Hypothalamus (tissue), 51 donors: ENCODE measurements around the gene CHAC2.
"Not testable (repeated sequence)": the region's sequence is repeated elsewhere in the genome, so short reads cannot be mapped to it uniquely, and the experiment has no call there.

Experiments used
- DNase-seq, 51 donors: peaks; one replicate each; lab custom pipeline; 2025; lab: John Stamatoyannopoulos, UW

CHAC2 gene

DNA sequence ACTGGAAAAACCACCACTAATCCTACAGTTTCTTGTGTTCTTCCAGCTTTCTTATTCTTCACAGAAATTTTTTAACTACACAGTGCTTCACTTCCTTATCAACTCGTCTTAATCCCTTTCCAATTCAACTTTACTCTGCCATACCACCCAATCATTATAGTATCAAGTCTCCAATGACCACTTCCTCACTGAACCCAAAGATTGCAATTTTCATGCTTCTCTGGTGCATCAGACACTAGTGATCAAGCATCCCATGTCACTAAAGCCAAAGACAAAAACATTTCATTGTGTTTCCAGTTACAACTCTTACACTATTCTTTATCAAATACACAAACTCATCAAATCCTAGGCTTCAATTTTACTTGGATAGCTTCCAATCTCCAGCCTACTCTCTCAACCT lies 9.5 kb downstream of the CHAC2 start:
- DNase-seq: no peak

DNA sequence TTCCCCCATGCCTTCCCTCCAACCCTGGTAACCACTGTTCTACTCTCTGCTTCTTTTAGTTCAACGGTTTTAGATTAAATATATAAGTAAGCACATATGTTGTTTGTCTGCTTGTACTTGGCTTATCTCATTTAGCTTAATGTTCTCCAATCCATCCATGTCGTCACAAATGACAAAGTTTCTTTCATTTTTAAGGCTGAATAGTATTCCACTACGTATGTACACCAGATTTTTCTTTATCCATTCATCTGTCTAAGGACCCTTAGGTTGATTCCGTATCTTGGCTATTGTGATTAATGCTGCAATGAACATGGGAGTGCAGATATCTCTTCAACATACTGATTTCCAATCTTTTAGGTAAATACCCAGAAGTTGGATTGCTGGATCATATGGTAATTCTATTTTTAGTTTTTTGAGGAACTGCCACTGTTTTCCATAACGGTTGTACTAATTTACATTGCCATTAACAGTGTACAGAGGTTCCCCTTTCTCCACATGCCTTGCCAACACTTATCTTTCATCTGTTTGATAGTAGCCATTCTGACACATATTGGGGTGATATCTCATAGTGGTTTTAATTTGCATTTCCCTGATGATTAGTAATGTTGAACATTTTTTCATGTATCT lies 11.0 kb downstream of the CHAC2 start:
- DNase-seq: no peak

DNA sequence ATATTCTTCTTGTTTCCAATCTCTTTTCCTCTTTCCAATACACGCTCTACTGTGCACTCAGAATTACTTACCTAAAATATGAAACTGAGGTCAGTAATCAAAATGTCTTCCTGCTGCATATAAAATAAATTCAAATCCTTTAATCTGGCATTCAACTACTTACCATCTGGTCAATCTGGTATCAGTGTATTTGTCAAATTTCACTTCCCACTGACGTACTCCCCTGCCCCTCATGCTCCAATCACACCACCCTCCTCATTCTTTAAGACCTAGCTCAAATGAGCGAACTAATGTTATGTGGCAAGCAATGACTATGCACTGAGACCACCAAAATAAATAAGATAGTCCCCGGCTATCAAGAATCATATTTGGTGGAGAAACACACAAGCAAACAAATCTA lies 12.5 kb downstream of the CHAC2 start:
- no peak for DNase-seq

DNA sequence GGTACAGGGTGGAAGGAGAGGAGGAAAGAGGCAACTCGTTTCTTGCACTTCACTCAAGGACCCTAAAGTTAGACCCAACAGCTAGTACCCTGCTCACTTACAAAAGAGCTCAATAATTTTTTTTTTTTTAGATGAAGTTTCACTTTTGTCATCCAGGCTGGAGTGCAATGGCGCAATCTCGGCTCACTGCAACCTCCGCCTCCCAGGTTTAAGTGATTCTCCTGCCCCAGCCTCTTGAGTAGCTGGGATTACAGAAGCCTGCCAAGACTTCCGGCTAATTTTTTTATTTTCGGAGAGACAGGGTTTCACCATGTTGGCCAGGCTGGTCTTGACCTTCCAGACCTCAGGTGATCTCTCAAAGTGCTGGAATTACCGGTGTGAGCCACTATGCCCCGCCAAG lies 15.1 kb downstream of the CHAC2 start:
- DNase-seq: no peak

DNA sequence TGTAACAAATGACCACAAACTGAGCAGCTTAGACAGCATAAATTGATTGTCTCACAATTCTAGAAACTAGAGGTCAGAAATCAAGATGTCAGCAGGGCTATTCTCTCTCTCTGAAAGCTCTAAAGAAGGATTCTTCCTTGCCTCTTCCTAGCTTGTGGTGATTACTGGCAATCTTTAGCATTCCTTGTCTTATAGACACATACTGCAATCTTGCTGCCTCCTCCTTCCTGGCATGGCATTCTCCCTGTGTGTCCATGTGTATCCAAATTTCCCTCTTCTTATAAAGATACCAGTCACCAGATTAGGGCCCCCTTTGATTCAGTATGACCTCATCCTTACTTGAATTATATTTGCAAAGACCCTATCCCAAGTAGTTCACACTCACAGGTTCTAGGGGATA lies 16.8 kb downstream of the CHAC2 start:
- DNase-seq: no peak

DNA sequence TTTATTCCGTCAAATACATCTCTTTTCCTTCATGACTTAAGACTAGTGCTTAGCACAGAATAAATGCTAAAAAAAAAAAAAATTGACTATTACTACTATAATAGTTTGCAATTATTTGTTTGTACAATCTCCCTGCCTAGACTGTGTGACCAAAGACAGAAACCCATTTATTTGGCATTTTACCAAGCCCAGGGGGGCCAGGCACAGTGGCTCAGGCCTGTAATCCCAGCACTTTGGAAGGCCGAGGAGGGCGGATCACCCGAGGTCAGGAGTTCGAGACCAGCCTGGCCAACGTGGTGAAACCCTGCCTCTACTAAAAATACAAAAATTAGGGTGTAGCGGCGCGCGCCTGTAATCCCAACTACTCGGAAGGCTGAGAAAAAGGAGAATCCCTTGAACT lies 17.8 kb downstream of the CHAC2 start:
- peak in 1 of 51 donors; percentile 2 for DNase-seq

DNA sequence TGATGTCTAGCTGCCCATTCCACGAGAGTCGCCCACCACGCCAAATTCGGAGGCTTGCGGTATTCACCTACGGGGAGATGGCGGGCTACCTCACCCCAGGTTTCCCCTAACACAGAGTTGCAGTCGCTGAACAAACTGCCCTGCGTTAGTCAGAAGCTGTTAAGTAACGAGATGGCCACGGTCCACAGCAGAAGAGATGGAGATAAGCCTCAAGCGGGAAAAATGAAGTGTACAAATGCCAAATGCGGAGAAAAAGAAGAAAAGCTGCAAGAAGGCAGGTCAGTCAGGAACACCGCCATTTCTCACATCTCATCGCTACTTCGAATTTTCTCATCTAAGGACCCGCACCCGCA lies 18.7 kb downstream of the CHAC2 start:
- DNase-seq: peak in 6 of 51 donors; percentile 5 to 75 (median 40)

DNA sequence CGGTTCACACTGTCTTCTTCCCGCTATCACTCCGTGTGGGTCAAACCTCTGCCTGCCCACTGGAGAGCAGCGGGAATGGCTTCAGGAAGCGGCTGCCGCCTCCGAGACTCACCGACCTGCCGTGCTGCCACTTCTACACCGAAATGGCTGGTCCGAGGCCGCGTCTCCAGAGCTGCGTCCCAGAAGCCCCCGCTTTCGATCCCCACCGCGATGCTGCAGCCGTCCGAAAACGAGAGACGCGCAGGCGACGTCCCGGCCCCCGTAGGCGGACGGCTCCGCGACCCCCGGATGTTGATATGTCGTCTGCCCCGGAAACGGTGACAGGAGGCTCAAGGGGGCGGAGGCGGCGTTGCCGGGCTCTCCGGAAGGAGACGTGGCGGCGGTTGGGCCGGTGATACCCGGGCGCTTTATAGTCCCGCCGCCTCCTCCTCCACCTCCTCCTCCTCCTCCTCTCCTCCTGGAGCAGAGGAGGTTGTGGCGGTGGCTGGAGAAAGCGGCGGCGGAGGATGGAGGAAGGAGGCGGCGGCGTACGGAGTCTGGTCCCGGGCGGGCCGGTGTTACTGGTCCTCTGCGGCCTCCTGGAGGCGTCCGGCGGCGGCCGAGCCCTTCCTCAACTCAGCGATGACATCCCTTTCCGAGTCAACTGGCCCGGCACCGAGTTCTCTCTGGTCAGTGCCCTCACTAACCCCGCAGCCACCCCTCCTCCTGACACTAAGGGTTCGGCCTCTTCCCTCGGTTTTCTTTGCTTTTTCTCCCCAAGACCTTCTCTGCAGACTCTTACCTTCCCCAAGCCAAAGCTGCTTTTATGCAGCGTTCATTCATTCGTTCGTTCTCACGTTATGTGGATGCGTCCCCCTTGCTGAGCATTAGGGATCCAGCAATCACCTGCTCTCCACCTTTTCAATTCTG lies 19.4 kb downstream of the CHAC2 start, which contains the start of the genes ASB3 and ERLEC1:
ASB3 (minus strand) TSS at position 249 of the 909 bp plus-strand sequence. CDS start 21,381 bp downstream, outside the sequence.
ERLEC1 (plus strand) TSS at position 340 of the 909 bp plus-strand sequence; CDS start at position 507, 167 bp downstream.
- DNase-seq: peak; percentile 56 to 93 (median 87)

DNA sequence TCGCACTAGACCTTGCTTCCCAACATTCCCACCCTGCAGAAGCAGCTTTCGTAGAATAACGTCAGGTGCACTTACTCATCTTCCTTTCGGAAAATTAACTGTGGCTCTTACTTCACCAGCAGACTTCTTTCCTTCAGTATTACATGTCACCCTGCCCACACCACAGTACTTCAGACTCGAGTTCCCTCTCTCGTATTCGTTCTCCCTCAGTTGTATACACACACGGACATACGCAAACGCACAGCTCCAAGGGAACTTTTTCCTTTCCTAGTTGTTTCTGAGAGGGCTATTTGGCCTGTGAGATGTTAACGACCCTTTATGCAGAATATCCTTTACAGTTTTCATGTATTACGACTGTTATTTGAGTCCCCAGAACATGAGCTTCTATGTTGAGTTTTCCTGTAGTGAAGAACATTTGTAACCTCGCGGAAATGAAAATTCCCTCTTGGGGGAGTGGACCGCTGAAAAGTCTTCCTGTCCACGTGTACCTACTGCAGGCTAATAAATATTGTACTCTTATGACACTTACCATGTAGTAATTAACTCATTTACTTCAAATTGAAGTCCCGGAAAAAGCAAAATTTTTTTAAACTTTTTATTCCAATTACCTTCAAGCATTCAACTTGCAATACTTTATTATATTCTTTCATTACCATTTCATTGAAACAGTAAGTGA lies 20.1 kb downstream of the CHAC2 start:
- peak in 1 of 51 donors; percentile 54 for DNase-seq

DNA sequence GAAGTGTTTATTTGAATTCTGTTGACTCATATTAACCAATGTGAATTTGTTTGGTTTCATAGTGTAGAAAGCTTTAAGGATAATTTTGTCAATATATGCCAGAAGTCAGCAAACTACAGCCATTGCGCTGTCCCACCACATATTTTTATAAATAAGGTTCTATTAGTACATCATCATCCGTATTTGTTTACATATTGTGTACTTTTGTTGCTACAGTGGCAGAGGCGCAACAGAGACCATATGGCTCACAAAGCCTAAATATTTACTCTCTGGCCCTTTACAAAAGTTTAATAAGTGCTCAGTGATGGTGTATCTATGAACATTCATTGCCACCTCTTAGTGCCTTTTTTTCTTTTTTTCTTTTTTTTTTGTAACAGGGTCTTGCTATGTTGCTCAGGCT lies 25.7 kb downstream of the CHAC2 start:
- no peak for DNase-seq

DNA sequence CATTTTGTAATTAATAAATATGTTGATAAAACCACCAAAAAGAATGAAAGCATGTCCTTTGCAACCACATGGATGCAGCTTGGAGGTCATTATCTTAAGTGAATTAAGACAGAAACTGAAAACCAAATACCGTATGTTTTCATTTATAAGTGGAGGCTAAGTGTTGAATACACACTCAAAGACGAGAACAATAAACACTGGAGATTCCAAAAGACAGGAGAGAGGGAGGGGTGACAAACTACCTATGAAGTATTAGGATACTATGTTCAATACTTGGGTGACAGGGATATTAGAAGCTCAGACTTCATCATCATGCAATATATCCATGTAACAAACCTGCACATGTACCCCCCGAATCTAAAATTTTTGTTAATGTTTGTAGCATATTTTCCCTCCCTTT lies 26.2 kb downstream of the CHAC2 start:
- DNase-seq: no peak

DNA sequence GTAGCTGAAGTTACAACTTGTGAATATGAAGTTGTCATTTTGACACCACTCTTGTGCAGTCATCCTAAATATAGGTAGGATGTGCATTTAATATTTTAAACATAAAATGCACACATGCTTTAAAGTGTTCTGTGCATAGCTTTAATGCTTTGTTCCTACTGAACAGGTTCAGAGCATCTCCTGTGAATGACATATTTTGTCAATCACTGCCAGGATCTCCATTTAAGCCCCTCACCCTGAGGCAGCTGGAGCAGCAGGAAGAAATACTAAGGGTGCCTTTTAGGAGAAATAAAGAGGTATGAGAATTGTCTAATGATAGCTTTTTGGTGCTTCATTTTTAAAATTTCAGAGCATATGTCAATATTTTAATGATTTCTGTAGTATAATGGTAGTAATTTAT lies 33.9 kb downstream of the CHAC2 start:
- no peak for DNase-seq

DNA sequence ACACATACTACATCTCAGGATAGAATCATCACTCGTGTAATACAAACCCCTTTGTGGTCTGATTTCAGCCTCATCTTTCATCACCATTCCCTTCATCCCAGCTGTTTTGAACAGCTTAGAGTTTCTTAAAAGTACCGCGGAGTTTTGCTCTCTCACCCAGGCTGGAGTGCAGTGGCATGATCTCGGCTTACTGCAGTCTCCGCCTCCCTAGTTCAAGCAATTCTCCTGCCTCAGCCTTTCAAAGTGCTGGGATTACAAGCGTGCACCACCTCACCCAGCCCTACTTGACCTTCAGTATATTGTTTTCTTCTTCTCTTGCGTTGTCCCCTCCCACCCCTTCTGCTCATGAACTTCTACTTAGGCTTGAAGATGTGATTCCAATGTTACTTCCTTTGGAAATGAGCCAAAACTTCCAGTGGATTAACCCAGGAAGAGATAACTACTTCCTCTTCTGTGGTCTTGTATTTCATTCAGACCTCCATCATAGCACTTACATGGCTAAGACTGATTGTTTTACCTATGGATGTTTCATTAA lies 35.1 kb downstream of the CHAC2 start:
- no peak for DNase-seq

DNA sequence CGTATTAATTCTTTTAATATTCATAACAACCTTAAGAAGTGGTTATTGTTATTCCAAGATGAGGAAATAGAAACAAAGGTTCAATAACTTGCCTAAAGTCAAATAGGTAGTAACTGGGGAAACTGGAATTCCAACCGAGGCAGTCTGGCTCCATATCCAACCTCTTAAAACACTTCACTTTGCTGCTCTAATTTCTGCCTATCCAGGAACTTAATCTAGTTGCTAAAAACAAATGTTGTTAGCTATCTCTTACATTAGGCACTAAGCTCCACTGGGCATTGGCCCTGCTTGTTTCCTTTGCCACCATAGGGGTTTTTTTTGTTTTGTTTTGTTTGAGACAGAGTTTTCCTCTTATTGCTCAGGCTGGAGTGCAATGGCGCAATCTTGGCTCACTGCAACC lies 44.0 kb downstream of the CHAC2 start:
- DNase-seq: no peak

DNA sequence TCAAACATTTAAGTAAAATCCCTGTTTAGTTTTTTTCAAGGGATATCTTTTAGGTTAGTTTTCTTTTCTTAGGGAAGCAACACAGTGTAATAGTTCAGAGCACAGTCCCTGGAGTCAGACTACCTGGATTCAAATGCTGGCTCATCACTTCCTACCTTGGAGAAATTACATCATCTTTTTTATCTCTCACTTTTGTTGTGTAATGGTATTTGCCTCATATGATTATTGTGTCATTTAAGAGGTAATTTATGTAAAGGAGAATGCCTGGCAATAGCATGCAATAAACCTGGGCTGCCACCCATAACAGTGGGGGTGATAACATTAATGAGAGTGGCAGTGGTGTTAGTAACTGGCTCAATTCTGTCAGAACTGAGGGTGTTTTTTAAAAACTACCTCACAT lies 45.5 kb downstream of the CHAC2 start:
- no peak for DNase-seq

DNA sequence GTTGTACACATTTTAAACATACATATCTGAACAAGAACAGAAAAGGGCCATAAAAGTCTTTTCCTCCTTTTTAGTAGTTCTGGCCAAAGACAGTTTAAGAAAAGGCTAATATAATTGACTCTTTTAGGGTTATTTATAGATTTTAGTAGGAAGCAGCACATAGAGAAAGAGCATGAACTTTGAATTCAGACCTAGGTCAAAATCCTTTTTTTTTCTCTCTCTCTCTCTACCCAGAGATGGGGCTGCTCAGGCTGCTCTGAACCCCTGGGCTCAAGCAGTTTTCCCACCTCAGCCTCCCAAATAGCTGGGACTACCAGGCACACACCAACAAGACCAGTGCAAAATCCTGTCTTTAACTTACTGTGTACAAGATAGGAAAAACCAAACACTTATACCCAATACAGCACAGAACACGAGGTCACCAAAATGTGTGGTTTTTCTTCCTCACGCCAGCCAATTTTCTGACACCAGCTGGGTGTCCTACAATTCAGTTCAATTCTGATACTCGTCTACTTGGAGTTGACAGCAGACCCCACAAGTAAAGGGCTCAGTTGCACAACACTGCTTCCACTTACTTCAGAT lies 51.3 kb downstream of the CHAC2 start:
- no peak for DNase-seq

DNA sequence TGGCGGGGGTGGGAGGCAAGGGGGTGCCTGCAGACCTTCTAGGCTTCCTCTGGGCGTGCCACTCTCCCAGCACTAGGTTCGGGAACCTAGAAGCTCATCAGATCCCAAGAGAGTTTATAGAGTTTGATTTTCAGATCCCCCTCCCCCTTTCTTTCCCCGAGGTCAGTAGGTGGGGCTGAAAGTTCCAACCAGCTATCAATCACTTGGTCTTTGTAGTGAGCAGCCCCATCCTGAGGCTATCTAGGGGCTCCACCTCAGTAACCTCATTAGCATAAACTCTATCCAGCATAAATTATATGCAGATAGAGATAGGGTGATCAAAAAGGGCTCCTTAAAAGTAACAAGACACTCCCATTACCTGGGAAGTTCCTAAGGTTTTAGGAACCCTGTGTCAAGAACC lies 52.0 kb downstream of the CHAC2 start:
- no peak for DNase-seq

DNA sequence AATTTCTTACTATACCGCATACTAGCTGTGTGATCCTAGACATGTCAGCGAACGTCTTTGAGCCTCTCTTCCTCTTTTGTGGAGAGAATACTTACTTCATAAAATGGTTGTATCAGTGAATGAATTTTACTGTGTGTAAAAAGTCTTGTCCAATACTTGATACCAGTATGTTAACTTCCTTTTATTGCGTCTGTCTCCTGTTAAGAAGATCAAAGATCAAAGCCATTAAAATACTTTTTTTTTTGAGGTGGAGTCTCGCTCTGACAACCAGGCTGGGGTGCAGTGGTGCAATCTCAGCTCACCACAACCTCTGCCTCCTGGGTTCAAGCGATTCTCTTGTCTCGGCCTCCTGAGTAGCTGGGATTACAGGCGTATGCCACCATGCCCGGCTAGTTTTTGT lies 52.4 kb downstream of the CHAC2 start:
- no peak for DNase-seq

DNA sequence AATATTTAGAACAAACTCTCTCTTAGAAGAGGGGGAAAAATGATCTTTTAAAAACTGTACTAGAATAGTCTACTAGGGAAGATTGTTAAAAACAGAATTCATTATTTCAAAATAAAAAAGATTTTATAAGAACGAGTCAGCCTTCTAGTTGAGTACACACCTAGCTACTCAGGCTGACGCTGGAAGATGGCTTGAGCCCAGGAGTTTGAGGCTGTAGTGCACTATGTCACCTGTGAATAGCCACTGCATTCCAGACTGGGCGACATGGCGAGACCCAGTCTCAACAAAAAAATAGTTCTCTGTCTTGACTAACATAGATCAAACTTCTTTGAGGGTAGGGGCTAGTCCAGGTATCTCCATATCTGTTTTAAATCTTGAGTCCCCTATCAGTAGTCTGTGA lies 53.1 kb downstream of the CHAC2 start:
- DNase-seq: no peak

DNA sequence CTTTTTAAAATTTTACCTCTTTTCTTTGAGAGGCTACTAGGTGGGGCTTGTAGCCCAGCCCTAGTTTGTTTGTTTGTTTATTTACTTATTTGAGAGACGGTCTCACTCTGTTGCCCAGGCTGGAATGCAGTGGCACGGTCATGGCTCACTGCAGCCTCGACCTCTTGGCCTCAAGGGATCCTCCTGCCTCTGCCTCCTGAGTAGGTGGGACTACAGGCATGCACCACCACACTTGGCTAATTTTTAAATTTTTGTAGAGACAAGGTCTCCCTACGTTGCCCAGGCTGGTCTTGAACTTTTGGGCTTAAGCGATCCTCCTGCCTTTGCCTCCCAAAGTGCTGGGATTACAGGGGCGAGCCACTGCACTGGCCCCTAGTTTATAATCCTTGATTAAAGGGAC lies 54.2 kb downstream of the CHAC2 start:
- DNase-seq: no peak

DNA sequence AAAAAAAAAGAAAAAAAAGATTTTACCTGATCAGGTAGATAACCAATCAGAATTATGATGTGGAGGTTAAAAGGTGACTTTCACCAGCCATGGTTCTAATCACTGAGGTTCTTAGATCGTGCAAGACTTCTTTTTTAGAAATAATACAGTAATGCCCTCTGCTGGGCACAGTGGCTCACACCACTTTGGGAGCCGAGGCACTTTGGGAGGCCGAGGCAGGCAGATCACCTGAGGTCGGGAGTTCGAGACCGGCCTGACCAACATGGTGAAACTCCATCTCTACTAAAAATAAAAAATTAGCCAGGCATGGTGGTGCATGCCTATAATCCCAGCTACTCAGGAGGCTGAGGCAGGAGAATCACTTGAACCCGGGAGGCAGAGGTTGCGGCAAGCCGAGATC lies 56.0 kb downstream of the CHAC2 start:
- DNase-seq: not testable (repeated sequence)
